H1 (cell line): ENCODE measurements around the gene XDH. TPM values are rescaled to one million over a fixed set of nuclear protein-coding genes. Genes with fewer than 3 reads are reported as not detected.

Experiments used
- CTCF ChIA-PET: fragments of 300-600 bp; sonication (Branson Sonifier 250); formaldehyde crosslinking; loops from one replicate; lab custom pipeline; 2021; ENCODE audit not compliant: partially characterized antibody; lab: Charles Lee
- POLR2A ChIA-PET: fragments of 300-600 bp; sonication (Branson Sonifier 250); formaldehyde crosslinking; loops from one replicate; lab custom pipeline; 2021; ENCODE audit warnings: inconsistent platforms; ENCODE audit not compliant: partially characterized antibody; lab: Charles Lee
- DNase-seq, 2 experiments: peaks; one replicate each; pipeline versions ENCODE4 v3.0.0 to v3.0.0-alpha.2; 2010 to 2022; ENCODE audit warnings: low spot score in 2 of 2, low read depth in 1 of 2, mixed read lengths in 1 of 2
- FAIRE-seq: peaks from 2 replicates; lab custom pipeline; 2011; peaks lifted over from hg19 to GRCh38; lab: Jason Lieb, UNC
- H2AFZ ChIP-seq: 2 replicates; pipeline ENCODE4 v1.8.1; 2012; ENCODE audit warnings: low read length, inconsistent platforms
- H2AK5ac ChIP-seq: 2 replicates; pipeline ENCODE4 v1.6.1; 2013; ENCODE audit warnings: low read depth, low read length
- H2BK120ac ChIP-seq: replicated peaks from 2 replicates; pipeline ENCODE3; 2013; ENCODE audit warnings: low read depth, low read length, inconsistent platforms
- H2BK12ac ChIP-seq: 2 replicates; pipeline ENCODE4 v1.6.1; 2013; ENCODE audit warnings: low read depth, low read length
- H2BK15ac ChIP-seq: 2 replicates; pipeline ENCODE4 v1.6.1; 2013; ENCODE audit warnings: low read length
- H2BK20ac ChIP-seq: 2 replicates; pipeline ENCODE4 v1.6.1; 2013; ENCODE audit warnings: low read length
- H2BK5ac ChIP-seq: 2 replicates; pipeline ENCODE4 v1.6.1; 2013; ENCODE audit warnings: low read depth, low read length
- H3K14ac ChIP-seq: 2 replicates; pipeline ENCODE4 v1.6.1; 2013; ENCODE audit warnings: inconsistent platforms; ENCODE audit not compliant: insufficient read length
- H3K18ac ChIP-seq: 2 replicates; pipeline ENCODE4 v1.6.1; 2013; ENCODE audit warnings: low read length; ENCODE audit errors: extremely low read depth
- H3K23ac ChIP-seq: 2 replicates; pipeline ENCODE4 v1.6.1; 2013; ENCODE audit warnings: inconsistent platforms; ENCODE audit not compliant: insufficient read length
- H3K23me2 ChIP-seq: 2 replicates; pipeline ENCODE4 v1.6.1; 2013; ENCODE audit warnings: low read depth, low read length
- H3K27ac ChIP-seq: 2 replicates; pipeline ENCODE4 v1.6.1; 2011; ENCODE audit warnings: low read depth, low read length, inconsistent platforms
- H3K27me3 ChIP-seq, 4 experiments: replicated peaks in 1 of 4; 1 replicate in 1 of 4; 2 replicates in 3 of 4; pipeline versions ENCODE4 v1.6.1 to v1.8.1; 2011 to 2013; ENCODE audit warnings: low read length in 3 of 4, mild to moderate bottlenecking in 3 of 4, inconsistent platforms in 2 of 4, mixed read lengths in 2 of 4, moderate library complexity in 1 of 4; ENCODE audit not compliant: control insufficient read depth in 3 of 4, insufficient read depth in 3 of 4; ENCODE audit errors: extremely low read depth in 1 of 4
- H3K36me3 ChIP-seq, 4 experiments: 2 replicates each; pipeline versions ENCODE4 v1.6.1 to v1.8.1; 2011 to 2013; ENCODE audit warnings: mild to moderate bottlenecking in 4 of 4, low read length in 3 of 4, moderate library complexity in 2 of 4, control low read depth in 1 of 4, inconsistent platforms in 1 of 4; ENCODE audit not compliant: insufficient read depth in 4 of 4, control insufficient read depth in 2 of 4
- H3K4ac ChIP-seq: replicated peaks from 2 replicates; pipeline ENCODE3; 2013; ENCODE audit warnings: low read length, low read depth, mixed read lengths, inconsistent platforms; ENCODE audit not compliant: insufficient read length
- H3K4me1 ChIP-seq, 4 experiments: replicated peaks in 1 of 4; 1 replicate in 1 of 4; 2 replicates in 3 of 4; pipeline versions ENCODE4 v1.6.1 to v1.8.1; 2011 to 2013; ENCODE audit warnings: low read length in 3 of 4, inconsistent platforms in 2 of 4, mixed read lengths in 1 of 4; ENCODE audit not compliant: insufficient read depth in 4 of 4, control insufficient read depth in 3 of 4
- H3K4me2 ChIP-seq, 2 experiments: 2 replicates each; pipeline versions ENCODE4 v1.6.1 to v1.8.1; 2011 to 2013; ENCODE audit warnings: low read depth in 2 of 2, low read length in 2 of 2, control low read depth in 1 of 2, inconsistent platforms in 1 of 2, mild to moderate bottlenecking in 1 of 2; ENCODE audit not compliant: insufficient read depth in 1 of 2
- H3K4me3 ChIP-seq, 4 experiments: fragments of 200-600, 300-600 bp in 1 of 4; sonication (generic), shearing (Covaris generic), sonication (Bioruptor Twin) in 1 of 4; 2 replicates each; pipeline versions ENCODE4 v1.5.1 to v1.8.1; 2011 to 2016; ENCODE audit warnings: low read length in 4 of 4, low read depth in 3 of 4, control low read depth in 2 of 4, inconsistent platforms in 2 of 4, mild to moderate bottlenecking in 2 of 4, mixed read lengths in 1 of 4, moderate library complexity in 1 of 4; ENCODE audit not compliant: insufficient read depth in 2 of 4; ENCODE audit errors: extremely low read depth in 1 of 4
- H3K56ac ChIP-seq: replicated peaks from 2 replicates; pipeline ENCODE3; 2013; ENCODE audit warnings: low read depth, mild to moderate bottlenecking, mixed read lengths, low read length, inconsistent platforms; ENCODE audit not compliant: insufficient read length
- H3K79me1 ChIP-seq: 2 replicates; pipeline ENCODE4 v1.6.1; 2013; ENCODE audit warnings: low read depth, low read length, control low read depth
- H3K79me2 ChIP-seq, 2 experiments: 2 replicates each; pipeline versions ENCODE4 v1.6.1 to v1.8.1; 2012 to 2013; ENCODE audit warnings: low read length in 2 of 2, mild to moderate bottlenecking in 2 of 2, inconsistent platforms in 1 of 2; ENCODE audit not compliant: insufficient read depth in 2 of 2, control insufficient read depth in 1 of 2
- H3K9ac ChIP-seq, 4 experiments: replicated peaks in 1 of 4; 1 replicate in 1 of 4; 2 replicates in 3 of 4; pipeline versions ENCODE4 v1.6.1 to v1.8.1; 2011 to 2013; ENCODE audit warnings: low read depth in 3 of 4, low read length in 3 of 4, control low read depth in 2 of 4, mild to moderate bottlenecking in 2 of 4, moderate library complexity in 2 of 4, inconsistent platforms in 1 of 4; ENCODE audit errors: extremely low read depth in 1 of 4
- H3K9me3 ChIP-seq, 2 experiments: 2 replicates each; pipeline versions ENCODE4 v1.6.1 to v1.8.1; 2012 to 2013; ENCODE audit warnings: mild to moderate bottlenecking in 2 of 2, moderate library complexity in 2 of 2, control low read depth in 1 of 2, inconsistent platforms in 1 of 2, low read depth in 1 of 2, low read length in 1 of 2, mixed read lengths in 1 of 2; ENCODE audit not compliant: insufficient read depth in 2 of 2
- H4K20me1 ChIP-seq, 2 experiments: replicated peaks in 1 of 2; 2 replicates each; pipeline versions ENCODE3 to v1.8.1; 2011 to 2013; ENCODE audit warnings: inconsistent platforms in 2 of 2, low read length in 2 of 2, mild to moderate bottlenecking in 1 of 2; ENCODE audit not compliant: insufficient read depth in 2 of 2, control insufficient read depth in 1 of 2
- H4K5ac ChIP-seq: 2 replicates; pipeline ENCODE4 v1.6.1; 2013; ENCODE audit warnings: low read length, low read depth, mixed read lengths, inconsistent platforms; ENCODE audit not compliant: insufficient read length
- H4K8ac ChIP-seq: 2 replicates; pipeline ENCODE4 v1.8.0; 2013; ENCODE audit warnings: mild to moderate bottlenecking, moderate library complexity, low read length, inconsistent platforms; ENCODE audit not compliant: insufficient read depth; ENCODE audit errors: extremely low read depth
- H4K91ac ChIP-seq: replicated peaks from 2 replicates; pipeline ENCODE3; 2013; ENCODE audit warnings: low read length, mixed read lengths, inconsistent platforms; ENCODE audit not compliant: insufficient read length
- ASH2L ChIP-seq: fragments of 200-600, 300-600 bp; sonication (generic); IDR thresholded peaks from one replicate; pipeline ENCODE4 v1.7.1; 2017; ENCODE audit warnings: low read length
- ATF3 ChIP-seq: IDR thresholded peaks from 2 replicates; pipeline ENCODE4 v1.6.1; 2011; ENCODE audit warnings: low read depth, mild to moderate bottlenecking, low read length; ENCODE audit not compliant: insufficient read depth
- CHD1 ChIP-seq: IDR thresholded peaks from 2 replicates; pipeline ENCODE4 v1.6.1; 2012; ENCODE audit warnings: low read depth, low read length, improper control_type of control experiment
- CREB1 ChIP-seq: IDR thresholded peaks from 2 replicates; pipeline ENCODE4 v1.6.1; 2012; ENCODE audit warnings: inconsistent platforms
- CTBP2 ChIP-seq: IDR thresholded peaks from 2 replicates; pipeline ENCODE4 v1.7.0; 2011; ENCODE audit warnings: borderline replicate concordance, mild to moderate bottlenecking, moderate library complexity, mixed read lengths, low read length; ENCODE audit not compliant: insufficient read depth, insufficient read length
- GABPA ChIP-seq: IDR thresholded peaks from 2 replicates; pipeline ENCODE4 v1.6.1; 2011; ENCODE audit warnings: mild to moderate bottlenecking, low read length, moderate library complexity, borderline replicate concordance; ENCODE audit not compliant: insufficient read depth
- HDAC6 ChIP-seq: IDR thresholded peaks from one replicate; pipeline ENCODE4 v1.7.1; 2012; ENCODE audit warnings: low read depth, mild to moderate bottlenecking, inconsistent platforms, low read length, moderate library complexity
- JUND ChIP-seq: IDR thresholded peaks from 2 replicates; pipeline ENCODE4 v1.6.1; 2011; ENCODE audit warnings: mild to moderate bottlenecking, improper control_type of control experiment, low read length
- KDM1A ChIP-seq: fragments of 200-600, 300-600 bp; sonication (generic); IDR thresholded peaks from 2 replicates; pipeline ENCODE4 v1.7.1; 2016; ENCODE audit warnings: mild to moderate bottlenecking, low read length, borderline replicate concordance
- MAFK ChIP-seq: IDR thresholded peaks from 2 replicates; pipeline ENCODE4 v1.6.1; 2012; ENCODE audit warnings: low read depth, mild to moderate bottlenecking, improper control_type of control experiment, low read length
- RBBP5 ChIP-seq: IDR thresholded peaks from 2 replicates; pipeline ENCODE4 v1.7.1; 2012; ENCODE audit warnings: low read depth, mild to moderate bottlenecking, inconsistent platforms, low read length, moderate library complexity, borderline replicate concordance
- SIX5 ChIP-seq: IDR thresholded peaks from 2 replicates; pipeline ENCODE4 v1.6.1; 2011; ENCODE audit warnings: mild to moderate bottlenecking, low read depth, low read length
- SP1 ChIP-seq: IDR thresholded peaks from 2 replicates; pipeline ENCODE4 v1.6.1; 2011; ENCODE audit warnings: low read depth, low read length
- SP2 ChIP-seq: IDR thresholded peaks from 2 replicates; pipeline ENCODE4 v1.6.1; 2012; ENCODE audit warnings: mild to moderate bottlenecking, low read length, inconsistent platforms
- TBP ChIP-seq: IDR thresholded peaks from 2 replicates; pipeline ENCODE4 v1.6.1; 2011; ENCODE audit warnings: low read depth, low read length, improper control_type of control experiment
- ZNF274 ChIP-seq: IDR thresholded peaks from 2 replicates; pipeline ENCODE4 v1.7.0; 2012; ENCODE audit warnings: low read length, borderline replicate concordance; ENCODE audit errors: extremely low read depth
- WGBS, 2 experiments: shearing (Covaris generic) in 1 of 2; methylation state at CpG; one replicate each; pipeline versions ENCODE4 v1.1.6 to v1.1.7; 2013 to 2015; ENCODE audit warnings: low lambda C conversion rate in 2 of 2, mixed read lengths in 2 of 2, inconsistent platforms in 1 of 2, low coverage in 1 of 2, missing lambda C conversion rate in 1 of 2; ENCODE audit not compliant: insufficient replicate concordance in 2 of 2, insufficient coverage in 1 of 2, insufficient read length in 1 of 2; ENCODE audit errors: extremely low coverage in 1 of 2, missing lambda C conversion rate in 1 of 2; 5-methylcytosine and 5-hydroxymethylcytosine counted together
- polyA plus RNA-seq, 7 experiments: library from polyadenylated mRNA; depleted of rRNA in 3 of 7; stranded (reverse) in 5 of 7; unstranded in 2 of 7; fragments of >200 nt in 5 of 7; fragments of 200-250 nt in 2 of 7; gene quantifications; 1 replicate in 5 of 7; 2 replicates in 1 of 7; 4 replicates in 1 of 7; pipeline versions ENCODE4 v1.2.1 to v1.2.3, GENCODE V29; 2011 to 2013; ENCODE audit warnings: missing spikeins in 2 of 7, mixed read lengths in 2 of 7
- total RNA-seq: library from RNA; stranded (reverse); fragmentation: NEBNext Ultra II Directional; extraction: Animal tissue kit (Norgen Biotek cat#: 25700); gene quantifications from 2 replicates; pipeline ENCODE4 v1.2.1, GENCODE V29; 2021

XDH gene
- total and polyA plus RNA-seq, 2 of the 8 experiments (the other 6 are each of a cell fraction or from before 2014, with no cell fraction given): 0.68 to 1.2 TPM

GRCh38 chr2:31312898-31313297, 101.6 kb downstream of the XDH start:
- Histone ChIP-seq H3K4me3 (no peak overlapping the region), H2AFZ (no peak overlapping the region), H4K91ac (no peak overlapping the region), H2BK120ac (no peak overlapping the region), H3K4me2 (no peak overlapping the region), H3K23me2 (no peaks in the 10 kb centered on the region), H4K8ac (no peak overlapping the region), H3K9me3 (no peaks in the 10 kb centered on the region), H2BK12ac (no peak overlapping the region), H3K27me3 (no peaks in the 10 kb centered on the region), H3K4me1 (no peaks in the 10 kb centered on the region), H2BK15ac (no peak overlapping the region), H4K5ac (no peak overlapping the region), H4K20me1 (no peaks in the 10 kb centered on the region), H2BK20ac (no peak overlapping the region), H3K27ac (no peak overlapping the region), H3K14ac (no peak overlapping the region), H2AK5ac (no peak overlapping the region), H3K36me3 (no peaks in the 10 kb centered on the region), H2BK5ac (no peak overlapping the region), H3K79me2 (no peaks in the 10 kb centered on the region), H3K23ac (no peak overlapping the region), H3K4ac (no peak overlapping the region), H3K79me1 (no peaks in the 10 kb centered on the region), H3K56ac (no peak overlapping the region), H3K18ac (no peak overlapping the region), H3K9ac (no peak overlapping the region)
- POLR2A ChIA-PET: no interaction called here
- TF ChIP-seq MAFK: no peak
- no peak for TF ChIP-seq ZNF274
- TF ChIP-seq KDM1A: no peak
- TF ChIP-seq RBBP5: no peak
- TF ChIP-seq JUND: no peak
- TF ChIP-seq CHD1: no peak
- TF ChIP-seq HDAC6: no peak
- no peak for TF ChIP-seq SP1
- TF ChIP-seq ATF3: no peak
- no peak for TF ChIP-seq SP2
- no peak for TF ChIP-seq SIX5
- TF ChIP-seq TBP: no peak
- TF ChIP-seq ASH2L: no peak
- no peak for TF ChIP-seq GABPA
- TF ChIP-seq CTBP2: no peak
- no peak for TF ChIP-seq CREB1
- no peak for DNase-seq
- CTCF ChIA-PET: interaction anchor here (0.9 to 1.8 kb wide), 2 partner anchors 20 to 524 kb away, joined by 3 read pairs; no protein-coding TSS in a partner anchor
- no peak for FAIRE-seq
- 87% methylated on average over 3 of the region's 3 CpGs; no CpG with 5 or more reads in 1 of the 2 experiments for WGBS, 2 experiments
